Stomach (tissue), 4 donors: ENCODE measurements around the gene DNAH11.

Source experiments
- POLR2A ChIP-seq, 4 donors: fragments of 450-650 bp; IDR thresholded peaks; one replicate each; pipeline ENCODE4 v1.6.1; 2016; ENCODE audit warnings: antibody characterized with exemption in 4 of 4, control low read depth in 2 of 4, mild to moderate bottlenecking in 1 of 4, moderate library complexity in 1 of 4
- POLR2AphosphoS5 ChIP-seq, 3 donors: sonication (generic); formaldehyde crosslinking; IDR thresholded peaks; one replicate each; pipeline ENCODE4 v1.6.1; 2016; ENCODE audit warnings: antibody characterized with exemption in 3 of 3
- TF ChIP-seq, protein P1 (sequence below), 7 experiments: fragments of 450-650 bp in 4 of 7; fragments of 200-600 bp in 3 of 7; sonication (generic) in 3 of 7; IDR thresholded peaks; one replicate each; pipeline ENCODE4 v1.5.1; 2016 to 2019; ENCODE audit warnings: antibody characterized with exemption in 7 of 7, control low read depth in 2 of 7, mild to moderate bottlenecking in 1 of 7

DNA sequence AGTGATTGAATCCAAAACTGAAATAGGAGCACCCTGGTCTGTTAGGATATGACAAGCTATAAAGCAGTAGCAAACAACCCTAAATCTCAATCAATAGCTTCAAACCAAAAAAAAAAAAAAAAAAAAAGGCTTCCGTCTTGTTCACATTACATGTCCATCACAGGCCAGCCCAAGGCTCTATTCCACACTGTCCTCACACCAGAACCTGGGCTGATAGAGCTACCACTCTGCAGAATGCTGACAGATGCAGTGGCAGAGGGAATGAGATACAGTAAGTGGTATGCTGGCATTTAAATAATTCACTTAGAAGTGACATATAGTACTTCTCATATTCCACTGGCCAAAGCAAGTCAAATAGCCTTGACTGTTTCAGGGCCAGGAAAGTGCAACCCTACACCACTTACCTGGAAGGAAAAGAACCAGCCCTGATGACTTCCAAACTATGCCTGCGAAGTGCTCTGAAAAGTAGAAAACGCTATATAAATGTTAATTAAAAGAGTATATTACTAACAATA, 397.1 kb downstream of the DNAH11 start:
- TF ChIP-seq, protein P1, sequence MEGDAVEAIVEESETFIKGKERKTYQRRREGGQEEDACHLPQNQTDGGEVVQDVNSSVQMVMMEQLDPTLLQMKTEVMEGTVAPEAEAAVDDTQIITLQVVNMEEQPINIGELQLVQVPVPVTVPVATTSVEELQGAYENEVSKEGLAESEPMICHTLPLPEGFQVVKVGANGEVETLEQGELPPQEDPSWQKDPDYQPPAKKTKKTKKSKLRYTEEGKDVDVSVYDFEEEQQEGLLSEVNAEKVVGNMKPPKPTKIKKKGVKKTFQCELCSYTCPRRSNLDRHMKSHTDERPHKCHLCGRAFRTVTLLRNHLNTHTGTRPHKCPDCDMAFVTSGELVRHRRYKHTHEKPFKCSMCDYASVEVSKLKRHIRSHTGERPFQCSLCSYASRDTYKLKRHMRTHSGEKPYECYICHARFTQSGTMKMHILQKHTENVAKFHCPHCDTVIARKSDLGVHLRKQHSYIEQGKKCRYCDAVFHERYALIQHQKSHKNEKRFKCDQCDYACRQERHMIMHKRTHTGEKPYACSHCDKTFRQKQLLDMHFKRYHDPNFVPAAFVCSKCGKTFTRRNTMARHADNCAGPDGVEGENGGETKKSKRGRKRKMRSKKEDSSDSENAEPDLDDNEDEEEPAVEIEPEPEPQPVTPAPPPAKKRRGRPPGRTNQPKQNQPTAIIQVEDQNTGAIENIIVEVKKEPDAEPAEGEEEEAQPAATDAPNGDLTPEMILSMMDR (IDR thresholded peaks at IDR 0.05): no peak
- no peak for TF ChIP-seq POLR2A (IDR thresholded peaks at IDR 0.05)
- no peak for TF ChIP-seq POLR2AphosphoS5 (IDR thresholded peaks at IDR 0.05)
